ENCODE data around the gene TBC1D22A. TPM values are rescaled to one million over a fixed set of nuclear protein-coding genes. Genes with fewer than 3 reads are reported as not detected.

TBC1D22A gene
- total RNA-seq, 1 donor from 2014 or later, result 20.1 TPM

DNA sequence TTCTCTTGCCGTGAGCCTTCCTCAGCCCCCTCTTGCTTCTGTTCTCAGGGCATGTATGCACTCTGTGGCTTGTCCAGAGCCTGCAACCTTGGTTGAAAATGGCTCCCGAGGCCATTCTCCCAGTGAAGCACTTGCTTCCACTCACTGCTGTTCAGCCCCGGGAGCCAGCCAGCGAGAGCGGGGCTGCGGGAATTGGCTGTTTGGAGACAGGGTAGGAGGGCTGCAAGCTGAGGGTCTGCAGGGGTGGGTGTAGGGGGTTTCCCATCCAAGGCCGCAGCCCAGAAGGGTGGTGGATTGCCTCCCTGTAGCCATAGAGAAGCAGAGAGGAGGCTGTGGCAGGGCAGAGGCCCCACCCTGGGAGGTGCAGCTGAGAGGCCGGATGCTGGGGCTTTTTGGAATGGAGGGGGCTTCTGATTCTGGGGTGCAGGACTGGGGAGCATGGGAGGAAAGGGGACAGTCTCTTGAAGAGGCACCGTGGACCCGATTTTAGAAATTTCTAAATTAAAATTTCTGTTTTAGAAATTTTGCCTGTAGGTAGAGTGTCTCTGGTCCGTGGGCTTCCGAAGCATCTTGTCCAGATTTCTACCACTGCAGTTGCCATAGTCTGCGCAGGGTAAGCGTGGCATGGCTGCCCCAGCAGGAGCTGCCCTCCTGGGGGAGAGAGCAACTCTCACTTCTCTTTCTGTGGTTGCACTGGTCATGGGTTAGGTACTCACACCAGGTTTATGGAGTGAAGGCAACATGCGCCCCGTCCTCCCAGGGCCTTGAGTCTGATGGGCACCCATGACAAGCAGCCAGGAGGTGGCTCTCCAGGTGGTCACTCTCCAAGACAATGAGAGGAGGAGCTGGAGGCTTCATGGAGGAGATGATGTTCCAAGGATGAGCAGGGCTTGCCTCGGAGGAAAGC lies 100.2 kb downstream of the TBC1D22A start:
- intact Hi-C loops (cut with DNase I), result no loop called here
- DNase-seq (ENCODE audit: low spot score), result no peak

DNA sequence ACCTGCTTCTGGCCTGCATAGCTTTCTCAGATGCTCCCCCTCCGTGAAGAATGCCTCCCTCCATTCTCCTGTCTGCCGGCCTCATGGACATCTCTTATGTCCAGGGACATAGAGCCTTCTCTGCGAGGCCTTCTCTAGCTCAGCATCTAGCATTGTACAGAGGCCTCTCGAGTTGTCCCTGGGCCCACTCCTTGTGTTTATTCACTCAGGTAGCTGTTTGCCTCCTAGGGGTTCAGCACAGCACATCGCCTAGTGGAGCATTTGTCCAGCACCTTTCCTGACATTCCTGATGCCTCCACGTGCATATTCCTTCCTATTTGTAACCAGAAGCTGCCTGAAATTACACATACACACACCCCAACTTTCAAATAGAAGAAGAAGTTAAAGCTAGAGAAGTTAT lies 101.3 kb downstream of the TBC1D22A start:
- DNase-seq (ENCODE audit: low spot score), result no peak
- intact Hi-C loops (cut with DNase I), result no loop called here

DNA sequence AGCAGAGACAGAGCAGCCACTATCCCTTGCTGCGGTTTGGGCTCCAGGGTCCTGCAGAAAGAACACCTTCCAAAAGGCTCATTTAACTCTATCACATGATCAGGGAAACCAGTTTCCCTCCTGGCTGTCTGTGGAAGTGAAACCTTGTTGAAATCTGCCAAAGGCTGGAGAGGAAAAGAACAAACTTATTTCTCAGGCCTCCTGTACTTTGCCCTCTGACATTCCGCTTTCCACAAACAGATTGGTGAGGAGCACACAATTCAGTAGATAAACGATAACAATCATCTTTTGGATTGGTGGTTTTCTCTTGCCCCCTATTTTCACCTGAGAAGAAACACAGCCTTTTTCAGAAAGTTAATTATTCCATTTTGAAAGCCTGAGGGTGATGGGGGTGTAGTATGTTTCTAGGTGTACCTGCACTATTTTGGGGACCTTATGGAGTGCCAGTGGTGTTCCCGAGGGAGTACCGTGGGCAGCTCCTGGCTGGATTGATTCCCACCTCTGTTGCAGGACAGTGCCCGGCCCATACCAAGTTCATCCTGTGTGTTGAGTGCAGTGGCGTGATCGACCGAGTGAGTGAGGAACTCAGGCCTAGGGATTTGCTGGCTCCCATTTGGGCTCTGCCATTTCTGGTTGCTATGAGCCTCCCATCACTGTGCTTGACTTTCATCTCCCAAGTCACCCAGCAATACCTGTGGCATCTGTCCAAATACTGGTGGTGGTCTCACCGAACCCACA lies 102.0 kb downstream of the TBC1D22A start:
- intact Hi-C loops (cut with DNase I), result no loop called here
- no peak for DNase-seq (ENCODE audit: low spot score)

DNA sequence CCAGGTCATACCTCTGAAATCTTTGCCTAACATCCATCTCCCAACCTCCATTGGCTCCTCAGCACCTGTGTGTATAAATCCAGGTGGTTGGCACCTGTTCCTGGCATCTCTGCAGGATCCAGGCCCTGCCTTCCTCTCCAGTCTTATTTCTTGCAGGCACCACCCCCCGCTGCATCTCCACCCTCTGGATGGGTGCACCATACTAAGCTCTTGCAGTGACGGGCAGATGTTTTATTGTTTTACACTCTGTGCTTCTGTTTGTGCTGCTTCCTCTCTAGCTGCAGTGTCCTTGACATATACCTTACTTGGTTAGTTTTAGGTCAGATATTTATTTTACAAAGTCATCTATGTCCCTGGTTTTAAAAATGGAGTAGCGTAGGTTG lies 102.6 kb downstream of the TBC1D22A start:
- intact Hi-C loops (cut with DNase I), result no loop called here
- DNase-seq (ENCODE audit: low spot score), result no peak

DNA sequence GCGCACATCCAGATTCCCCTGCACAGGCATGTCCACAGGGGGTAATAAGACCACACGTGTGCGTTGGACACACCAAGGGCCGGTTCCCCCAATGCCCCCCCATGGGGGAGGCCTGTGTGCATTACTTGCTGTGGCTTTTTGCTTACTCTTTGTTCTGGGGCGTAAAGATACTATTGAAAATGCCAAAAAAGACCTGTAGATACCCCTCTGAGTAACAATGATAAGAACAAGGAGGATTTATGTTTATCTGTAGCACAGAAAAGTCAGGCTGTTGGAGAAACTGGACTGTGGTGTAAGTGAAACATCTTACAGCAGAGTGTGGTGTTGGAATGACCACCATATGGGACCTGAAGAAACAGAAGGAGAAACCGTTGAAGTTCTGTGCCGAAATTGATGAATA lies 103.2 kb downstream of the TBC1D22A start:
- DNase-seq (ENCODE audit: low spot score), result no peak
- intact Hi-C loops (cut with DNase I), result no loop called here

DNA sequence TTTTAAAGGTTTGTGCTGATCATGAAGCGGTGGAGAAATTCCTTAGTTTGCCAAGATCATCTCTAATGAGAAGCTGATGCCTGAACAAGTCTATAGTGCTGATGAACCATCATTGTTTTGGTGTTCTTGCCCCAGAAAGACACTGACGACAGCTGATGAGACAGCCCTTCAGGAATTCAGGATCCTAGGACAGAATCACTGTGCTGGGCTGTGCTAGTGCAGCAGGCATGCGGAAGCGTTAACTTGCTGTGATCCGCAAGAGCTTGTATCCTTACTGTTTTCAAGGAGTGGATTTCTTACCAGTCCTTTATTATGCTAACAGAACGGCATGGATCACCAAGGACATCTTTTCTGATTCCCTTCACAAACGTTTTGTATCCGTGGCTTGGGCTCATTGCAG lies 104.1 kb downstream of the TBC1D22A start:
- DNase-seq (ENCODE audit: low spot score), result no peak
- intact Hi-C loops (cut with DNase I), result no loop called here

DNA sequence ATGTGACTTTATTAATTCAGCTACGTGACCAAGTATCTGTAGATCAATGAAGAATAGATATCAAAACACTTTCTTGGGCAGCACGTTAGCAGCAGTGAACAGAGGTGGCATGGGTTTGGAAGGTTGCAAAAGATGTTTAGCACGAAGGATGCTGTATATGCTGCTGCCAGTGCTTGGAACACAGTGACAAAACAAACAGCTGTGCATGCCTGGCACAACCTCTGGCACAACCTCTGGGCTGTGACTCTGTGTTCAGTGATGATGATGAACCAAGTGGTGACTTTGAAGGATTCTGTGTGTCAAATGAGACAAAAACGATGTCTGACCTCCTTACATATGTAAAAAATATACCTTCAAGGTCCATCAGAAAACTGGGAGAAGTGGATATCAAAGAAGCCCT lies 104.7 kb downstream of the TBC1D22A start:
- DNase-seq (ENCODE audit: low spot score), result no peak
- intact Hi-C loops (cut with DNase I), result no loop called here

DNA sequence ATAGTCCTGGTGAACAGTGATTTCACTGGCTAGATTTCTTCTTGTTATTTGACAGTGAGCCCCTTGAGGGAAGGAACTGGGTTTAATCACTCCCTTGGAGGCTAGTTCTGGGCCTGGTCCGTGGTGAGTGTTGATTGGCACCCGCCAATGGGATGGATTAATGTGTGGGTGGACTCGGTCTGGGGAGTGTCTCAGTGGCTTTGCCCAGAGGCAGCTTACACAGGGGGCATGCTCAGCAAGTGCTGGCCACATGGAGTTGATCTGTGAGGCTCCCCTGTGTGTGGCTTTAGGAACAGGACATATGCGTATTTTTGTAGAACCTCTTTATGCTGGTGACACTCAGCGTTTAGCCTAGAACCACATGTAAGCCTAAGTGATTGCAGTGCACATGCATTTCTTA lies 106.9 kb downstream of the TBC1D22A start:
- intact Hi-C loops (cut with DNase I), result no loop called here
- no peak for DNase-seq (ENCODE audit: low spot score)

DNA sequence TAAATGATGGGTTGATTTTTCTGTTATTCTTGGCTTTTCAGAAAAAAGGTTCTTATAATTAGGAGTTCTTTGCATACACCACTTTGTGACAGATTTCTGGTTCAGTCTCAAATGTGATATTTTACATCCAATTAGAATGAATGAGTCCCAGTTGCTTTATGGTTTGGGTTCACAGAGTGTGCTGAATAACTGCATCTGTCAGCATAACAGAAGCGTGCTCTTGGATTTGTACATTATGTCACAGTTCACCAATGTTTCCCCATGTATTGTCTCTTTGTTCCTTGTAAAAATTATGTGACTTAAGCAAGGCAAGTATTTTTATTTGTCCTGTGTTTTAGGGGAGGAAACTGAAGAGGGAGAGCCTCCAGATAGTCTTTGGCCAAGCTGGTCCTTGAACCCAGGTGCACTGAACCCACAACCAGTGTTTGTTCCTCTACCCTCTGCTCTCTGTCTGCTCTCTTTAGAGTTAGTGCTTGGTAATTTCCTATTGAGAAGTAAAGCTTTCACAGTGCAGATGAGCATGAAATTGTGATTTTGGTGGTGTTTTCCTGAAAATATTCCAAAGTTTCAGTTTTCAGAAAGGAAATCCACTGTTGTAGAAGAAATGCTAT lies 107.5 kb downstream of the TBC1D22A start:
- intact Hi-C loops (cut with DNase I), result no loop called here
- no peak for DNase-seq (ENCODE audit: low spot score)

DNA sequence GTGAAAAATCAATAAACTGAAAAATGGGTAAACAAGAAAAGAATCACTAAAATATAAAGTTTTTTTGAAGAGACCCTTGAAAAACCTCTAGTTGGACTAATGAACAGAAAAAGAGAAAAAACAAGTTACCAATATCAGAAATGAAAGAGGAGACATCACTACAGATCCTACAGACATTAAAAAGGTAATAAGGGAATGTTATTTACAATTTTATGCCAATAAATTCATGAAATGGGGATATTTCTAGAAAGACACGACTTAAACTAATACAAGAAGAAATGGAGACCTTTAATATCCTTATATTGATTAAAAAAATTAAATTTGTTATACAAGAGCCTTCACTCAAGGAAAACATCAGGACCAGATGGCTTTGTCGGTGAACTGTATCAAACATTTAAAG lies 109.4 kb downstream of the TBC1D22A start:
- DNase-seq (ENCODE audit: low spot score), result no peak
- intact Hi-C loops (cut with DNase I), result no loop called here

DNA sequence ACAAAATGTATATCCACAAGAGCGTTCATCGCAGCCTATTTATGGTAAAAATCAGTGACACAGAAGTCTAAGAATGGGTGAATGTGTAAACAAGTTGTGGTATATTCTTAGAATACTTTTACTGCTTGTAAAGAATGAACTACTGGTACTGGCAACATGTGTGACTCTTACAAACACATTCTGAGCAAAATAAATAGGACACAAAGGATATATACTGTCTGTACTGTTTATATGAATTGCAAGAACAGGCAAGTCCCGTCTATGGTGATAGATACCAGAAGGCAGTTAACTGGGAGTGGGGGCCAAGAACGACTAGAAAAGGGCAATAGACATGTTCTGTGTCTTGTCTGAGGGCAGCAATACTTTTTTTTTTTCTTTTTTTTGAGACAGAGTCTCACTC lies 112.6 kb downstream of the TBC1D22A start:
- intact Hi-C loops (cut with DNase I), result no loop called here
- no peak for DNase-seq (ENCODE audit: low spot score)

DNA sequence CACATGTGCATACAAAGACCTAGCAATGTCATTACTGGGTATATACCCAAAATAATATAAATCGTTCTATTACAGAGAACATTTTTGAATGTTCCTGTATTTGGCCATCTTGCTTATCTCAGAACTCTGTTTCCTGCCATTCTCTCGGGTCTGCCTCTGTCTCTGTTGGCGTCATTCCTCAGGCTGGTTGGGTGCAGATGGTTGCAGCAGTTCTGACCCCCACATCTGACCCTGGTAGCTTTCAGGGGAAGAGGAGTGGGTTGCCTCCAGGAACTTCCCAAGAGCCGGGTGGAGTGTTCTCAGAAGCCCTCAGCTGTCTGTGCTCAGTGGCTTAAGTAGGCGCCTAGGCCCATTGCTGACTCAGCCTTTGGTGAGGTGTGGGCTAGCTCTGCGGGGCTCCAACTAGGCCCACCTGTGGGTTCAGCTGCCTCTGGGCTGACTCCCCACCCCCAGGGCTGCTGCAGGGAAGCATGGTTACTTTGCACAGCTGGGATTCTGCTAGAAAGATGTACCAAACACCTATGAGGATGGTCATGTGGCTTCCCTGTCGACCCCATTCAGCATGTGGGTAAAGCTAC lies 114.0 kb downstream of the TBC1D22A start:
- no peak for DNase-seq (ENCODE audit: low spot score)
- intact Hi-C loops (cut with DNase I), result no loop called here

DNA sequence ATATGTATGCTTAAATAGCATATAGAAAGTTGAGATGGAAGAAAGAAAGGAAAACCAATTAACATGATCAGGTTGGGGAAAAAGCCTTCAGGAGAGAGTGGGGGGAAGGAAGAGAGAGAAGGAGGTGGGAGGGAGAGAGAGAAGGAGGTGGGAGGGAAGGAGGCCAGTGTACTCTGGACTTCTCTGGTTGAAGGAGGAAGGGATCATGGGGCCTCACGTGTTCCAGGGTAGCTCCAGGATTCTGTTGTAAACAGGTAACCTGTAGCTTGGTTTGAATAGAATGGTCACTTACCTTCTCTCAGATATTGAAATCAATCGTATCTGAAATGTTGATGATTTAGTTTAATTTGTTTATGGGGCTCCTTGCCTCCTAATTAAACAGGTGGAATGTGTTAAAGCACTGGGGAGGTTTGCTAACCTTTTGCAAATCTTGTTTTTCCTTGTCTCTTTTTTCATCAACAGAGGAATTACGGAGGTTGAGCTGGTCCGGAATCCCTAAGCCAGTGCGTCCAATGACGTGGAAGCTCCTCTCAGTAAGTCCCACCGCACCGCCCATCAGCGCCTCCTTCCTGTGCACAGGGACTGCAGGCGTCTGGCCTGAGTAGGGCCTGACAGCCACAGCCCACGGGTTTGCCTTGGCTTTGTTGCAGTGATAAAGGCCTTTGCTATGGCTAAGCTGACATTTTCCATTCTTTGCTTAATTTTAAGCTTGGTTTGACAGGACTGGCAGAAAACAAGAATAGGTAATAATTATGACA lies 115.9 kb downstream of the TBC1D22A start:
- no peak for DNase-seq (ENCODE audit: low spot score)
- intact Hi-C loops (cut with DNase I), result no loop called here

DNA sequence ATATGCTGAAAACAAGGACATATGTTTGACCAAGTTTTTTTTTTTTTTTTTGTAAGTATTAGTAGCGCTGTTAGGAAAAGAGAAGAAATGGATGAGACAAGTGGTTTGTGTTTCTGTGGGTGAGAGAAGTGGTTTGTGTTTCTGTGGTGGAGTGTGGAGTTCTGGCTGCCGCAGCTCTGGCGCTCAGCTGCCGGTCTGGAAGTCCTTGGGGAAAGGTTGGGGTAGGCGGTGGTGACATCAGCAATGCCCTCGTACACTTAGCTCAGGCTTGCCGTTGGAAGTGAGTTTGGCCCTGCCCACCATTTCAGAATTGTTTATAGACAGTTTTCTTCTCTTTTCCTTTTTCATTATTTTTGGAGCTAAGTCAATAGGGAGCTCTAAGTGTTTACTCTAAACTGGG lies 116.6 kb downstream of the TBC1D22A start:
- intact Hi-C loops (cut with DNase I), result no loop called here
- DNase-seq (ENCODE audit: low spot score), result no peak

DNA sequence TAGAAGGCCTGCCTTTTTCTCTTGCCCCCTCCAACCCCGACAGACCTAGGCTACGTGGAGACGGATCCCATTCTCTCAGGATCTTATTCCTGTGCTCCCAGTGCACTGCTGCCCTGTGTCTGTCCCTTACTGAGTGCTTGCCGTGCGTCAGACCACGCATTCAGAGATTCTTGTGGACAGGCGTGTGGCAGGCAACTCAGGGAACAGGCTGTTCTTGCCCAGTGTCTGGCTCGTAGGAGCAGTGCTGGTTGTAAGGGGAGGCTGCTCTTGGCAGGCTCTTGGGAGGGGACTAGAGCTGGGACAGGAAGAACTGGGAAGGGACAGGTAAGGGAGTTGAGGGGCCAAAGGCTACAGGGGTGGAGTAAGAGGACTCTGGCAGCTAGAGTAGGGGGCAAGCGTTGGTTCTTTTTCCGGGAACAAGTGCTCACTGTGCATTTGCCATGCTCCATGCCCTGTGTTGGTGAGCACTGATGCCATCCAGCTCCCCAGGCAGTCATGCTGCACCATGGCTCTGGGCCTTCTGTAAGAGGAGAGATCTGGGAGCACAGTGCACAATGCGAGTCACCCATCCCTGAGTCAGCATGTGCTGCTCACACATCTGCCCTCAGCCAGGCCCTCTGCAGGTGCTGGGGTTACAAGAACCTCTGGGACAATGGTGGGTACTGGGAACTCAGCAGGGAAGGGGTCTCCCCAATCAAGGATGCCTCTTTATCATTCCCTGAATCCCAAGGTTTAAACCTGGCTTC lies 119.1 kb downstream of the TBC1D22A start:
- intact Hi-C loops (cut with DNase I), result no loop called here
- DNase-seq (ENCODE audit: low spot score), result no peak

DNA sequence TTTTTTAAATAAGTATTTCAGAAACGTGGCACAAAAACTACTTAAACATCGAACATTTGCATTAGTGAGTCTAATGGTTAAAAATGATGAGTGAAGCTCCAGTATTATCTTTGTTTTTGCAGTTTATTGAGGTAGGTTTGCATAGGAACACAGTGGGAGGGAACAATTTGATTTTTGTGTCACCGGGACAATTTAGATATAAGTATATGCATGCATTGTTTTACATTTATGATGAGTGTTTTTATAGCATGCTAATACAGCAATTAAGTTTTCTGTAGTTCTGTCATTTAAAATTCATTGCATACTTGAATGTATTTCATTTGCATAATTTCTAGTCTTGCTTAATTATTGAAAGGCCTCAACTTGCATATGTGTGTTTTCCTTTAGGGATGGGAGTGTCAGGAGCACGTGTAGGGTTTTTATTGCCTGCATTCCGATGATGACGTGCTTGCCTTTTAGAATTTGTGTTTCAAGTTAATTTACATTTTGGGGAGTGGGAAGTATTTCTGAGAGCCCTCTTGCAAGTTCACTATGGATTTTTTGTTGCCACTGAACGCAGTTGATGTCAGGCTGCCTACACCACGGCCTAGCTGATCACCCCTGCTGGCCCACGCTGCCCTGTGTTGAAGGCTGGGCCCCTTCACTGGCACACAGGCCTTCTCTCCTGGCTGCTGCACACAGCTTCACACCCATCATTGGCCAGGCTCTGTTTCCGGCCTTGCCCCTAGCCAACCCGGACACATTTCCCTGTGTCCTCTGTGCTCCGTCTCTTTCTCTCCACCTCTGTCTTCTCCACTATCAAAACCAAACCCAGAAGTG lies 120.9 kb downstream of the TBC1D22A start:
- no peak for DNase-seq (ENCODE audit: low spot score)
- intact Hi-C loops (cut with DNase I), result no loop called here

DNA sequence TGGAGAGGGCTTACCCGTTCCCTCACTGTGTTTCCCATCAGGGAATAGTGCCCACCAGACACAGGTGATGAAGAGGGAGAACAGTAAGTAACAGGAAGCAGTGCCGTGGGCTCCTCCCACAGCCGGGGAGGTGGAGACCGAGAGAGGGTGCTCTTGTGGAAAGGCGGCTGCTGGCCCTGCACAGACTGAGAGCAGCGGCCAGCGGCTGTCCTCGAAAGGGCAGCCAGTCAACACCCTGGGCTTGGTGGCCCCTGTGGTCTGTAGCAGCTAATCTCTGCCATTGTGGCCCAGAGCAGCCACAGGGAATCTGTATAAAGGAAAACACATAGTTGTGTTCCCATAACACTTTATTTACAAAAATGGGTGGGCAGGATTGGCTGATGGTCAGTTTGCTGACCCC lies 121.9 kb downstream of the TBC1D22A start:
- intact Hi-C loops (cut with DNase I), result no loop called here
- DNase-seq (ENCODE audit: low spot score), result no peak

DNA sequence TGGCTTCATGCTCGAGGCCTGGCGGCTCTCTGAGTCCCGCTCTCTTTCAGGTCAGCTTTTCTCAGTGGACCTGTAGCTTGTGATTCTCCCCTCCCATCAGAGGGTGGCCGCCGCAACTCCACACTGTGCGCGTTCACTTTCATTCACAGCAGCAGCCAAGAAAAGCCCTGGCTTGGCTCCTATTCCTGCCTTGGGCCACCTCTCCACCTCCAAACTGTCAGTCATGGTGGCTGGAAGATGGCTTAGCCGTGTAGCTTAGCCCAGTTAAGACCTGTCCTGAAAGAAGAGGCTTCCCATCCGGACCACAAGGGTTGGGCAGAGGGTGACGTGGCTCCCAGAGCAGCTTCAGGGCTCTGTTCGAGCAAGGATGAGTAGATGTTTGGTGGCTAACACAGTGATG lies 125.5 kb downstream of the TBC1D22A start:
- intact Hi-C loops (cut with DNase I), result no loop called here
- no peak for DNase-seq (ENCODE audit: low spot score)
